Mesothelial cell of epicardium (in vitro differentiated cells): ENCODE measurements around the gene BMP2K. TPM values are rescaled to one million over a fixed set of nuclear protein-coding genes. Genes with fewer than 3 reads are reported as not detected.

Source experiments
- DNase-seq, 2 experiments: peaks; one replicate each; pipeline ENCODE4 v3.0.0; 2021; ENCODE audit warnings: low spot score in 2 of 2; ENCODE audit not compliant: unreplicated experiment in 2 of 2
- H3K27ac Mint-ChIP-seq: 2 replicates; pipeline ENCODE4 v1.8.0; 2021; ENCODE audit warnings: mixed read lengths
- H3K27me3 Mint-ChIP-seq: 2 replicates; pipeline ENCODE4 v1.8.0; 2021; ENCODE audit warnings: low read depth, mixed read lengths
- H3K36me3 Mint-ChIP-seq: 2 replicates; pipeline ENCODE4 v1.8.0; 2021; ENCODE audit warnings: mixed read lengths
- H3K4me1 Mint-ChIP-seq: 2 replicates; pipeline ENCODE4 v1.8.0; 2021; ENCODE audit warnings: mixed read lengths
- H3K4me3 Mint-ChIP-seq: 2 replicates; pipeline ENCODE4 v1.8.0; 2021; ENCODE audit warnings: mild to moderate bottlenecking, moderate library complexity, mixed read lengths
- H3K9me3 Mint-ChIP-seq: 2 replicates; pipeline ENCODE4 v1.8.0; 2021; ENCODE audit warnings: mixed read lengths
- CTCF ChIP-seq: fragments of 200-600 bp; sonication (generic); IDR thresholded peaks from one replicate; pipeline ENCODE4 v1.5.0; 2021; ENCODE audit warnings: antibody characterized with exemption; ENCODE audit not compliant: unreplicated experiment
- total RNA-seq: library from RNA; stranded (reverse); gene quantifications from 3 replicates; pipeline ENCODE4 v1.2.1, GENCODE V29; 2021

Gene BMP2K
- total RNA-seq, 1 donor from 2014 or later = 23.2 TPM

GRCh38 chr4:78756776-78757175 lies 19.4 kb upstream of the BMP2K start:
- Mint-ChIP-seq H3K27me3 (no peaks in the 10 kb centered on the region), H3K4me1 (no peaks in the 10 kb centered on the region), H3K27ac (no peak overlapping the region), H3K9me3 (no peaks in the 10 kb centered on the region), H3K4me3 (no peak overlapping the region), H3K36me3 (no peaks in the 10 kb centered on the region)
- DNase-seq = no peak
- no peak for TF ChIP-seq CTCF

GRCh38 chr4:78757574-78757973 lies 18.6 kb upstream of the BMP2K start:
- no peak for DNase-seq
- H3K27ac Mint-ChIP-seq = no peak overlapping the region
- no peaks in the 10 kb centered on the region for H3K27me3 Mint-ChIP-seq
- H3K9me3 Mint-ChIP-seq = no peaks in the 10 kb centered on the region
- peaks cover 3% of the 10 kb centered on the region for H3K4me1 Mint-ChIP-seq
- H3K36me3 Mint-ChIP-seq = no peaks in the 10 kb centered on the region
- TF ChIP-seq CTCF = no peak
- H3K4me3 Mint-ChIP-seq = no peak overlapping the region

- Mint-ChIP-seq H3K4me3 (no peak overlapping the region), H3K27ac (no peak overlapping the region), H3K27me3 (no peaks in the 10 kb centered on the region), H3K4me1 (peaks cover 3% of the 10 kb centered on the region), H3K36me3 (no peaks in the 10 kb centered on the region), H3K9me3 (no peaks in the 10 kb centered on the region)
- no peak for TF ChIP-seq CTCF
- no peak for DNase-seq
Measured at GRCh38 chr4:78758085-78758484, 18.1 kb upstream of the BMP2K start.

GRCh38 chr4:78762529-78762928 lies 13.6 kb upstream of the BMP2K start:
- no peaks in the 10 kb centered on the region for H3K9me3 Mint-ChIP-seq
- DNase-seq = no peak
- H3K27me3 Mint-ChIP-seq = no peaks in the 10 kb centered on the region
- no peak overlapping the region for H3K4me3 Mint-ChIP-seq
- TF ChIP-seq CTCF = no peak
- no peaks in the 10 kb centered on the region for H3K36me3 Mint-ChIP-seq
- H3K27ac Mint-ChIP-seq = no peak overlapping the region
- peaks cover 5% of the 10 kb centered on the region for H3K4me1 Mint-ChIP-seq

- no peak for DNase-seq
- TF ChIP-seq CTCF = no peak
- Mint-ChIP-seq H3K9me3 (no peaks in the 10 kb centered on the region), H3K36me3 (no peaks in the 10 kb centered on the region), H3K4me1 (peaks cover 5% of the 10 kb centered on the region), H3K4me3 (no peak overlapping the region), H3K27me3 (no peaks in the 10 kb centered on the region), H3K27ac (no peak overlapping the region)
Measured at GRCh38 chr4:78763251-78763650, 12.9 kb upstream of the BMP2K start.

GRCh38 chr4:78763763-78764387 lies 12.3 kb upstream of the BMP2K start:
- H3K4me1 Mint-ChIP-seq = peaks cover 5% of the 10 kb centered on the region
- no peaks in the 10 kb centered on the region for H3K9me3 Mint-ChIP-seq
- no peaks in the 10 kb centered on the region for H3K27me3 Mint-ChIP-seq
- TF ChIP-seq CTCF = no peak
- DNase-seq = no peak
- no peak overlapping the region for H3K4me3 Mint-ChIP-seq
- H3K27ac Mint-ChIP-seq = no peak overlapping the region
- H3K36me3 Mint-ChIP-seq = no peaks in the 10 kb centered on the region
